ENCODE results near the gene FAM131C. TPM values are rescaled to one million over a fixed set of nuclear protein-coding genes. Genes with fewer than 3 reads are reported as not detected.
"Not testable (repeated sequence)": the region's sequence is repeated elsewhere in the genome, so short reads cannot be mapped to it uniquely, and the experiment has no call there.

The FAM131C gene
- total and polyA plus RNA-seq, 8 donors, result 0.35 to 0.37 TPM; not detected in 6

GRCh38 chr1:16110884-16111283 is 37.4 kb upstream of the FAM131C start:
- H3K9me3 ChIP-seq, result peaks cover 8 to 19% (median 15%) of the 10 kb centered on the region in 4 donors
- peak in 1 of 2 donors; percentile 1 for DNase-seq
- H3K4me1 ChIP-seq, result no peaks in the 10 kb centered on the region
- intact Hi-C loops (cut with DNase I; ENCODE audit: low total_unique reads), result no loop called here
- no peaks in the 10 kb centered on the region for H3K36me3 ChIP-seq
- no peaks in the 10 kb centered on the region for H3K27me3 ChIP-seq
- TF ChIP-seq EP300 (IDR thresholded peaks at IDR 0.05), result no peak
- no peak for TF ChIP-seq POLR2AphosphoS5 (IDR thresholded peaks at IDR 0.05)
- TF ChIP-seq POLR2A (IDR thresholded peaks at IDR 0.05), result no peak
- no peak overlapping the region for H3K27ac ChIP-seq
- WGBS, 5 donors, result 87 to 96% (median 90%) methylated on average over 4 to 7 of the region's 7 CpGs
- no peak overlapping the region for H3K4me3 ChIP-seq

DNA sequence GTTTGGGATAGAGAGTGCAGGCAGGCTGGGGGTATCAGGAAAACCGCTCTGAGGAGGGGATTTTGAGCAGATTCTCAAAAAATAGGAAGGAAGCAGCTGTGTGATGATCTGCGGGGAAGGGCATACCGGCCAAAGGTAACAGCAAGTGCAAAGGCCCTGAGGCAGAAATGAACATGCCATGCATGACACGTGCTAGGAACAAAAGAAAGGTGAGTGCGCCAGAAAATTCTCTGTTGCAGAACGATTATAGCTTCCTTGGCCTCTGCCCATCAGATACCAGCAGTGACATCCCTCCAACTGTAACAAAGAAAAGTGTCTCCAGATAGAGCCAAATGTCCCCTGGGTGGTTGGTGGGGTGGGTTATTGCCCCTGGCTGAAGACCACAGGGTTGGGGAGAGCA is 37.0 kb upstream of the FAM131C start:
- Histone ChIP-seq H3K4me1 (no peaks in the 10 kb centered on the region), H3K9me3 (peaks cover 8 to 19% (median 15%) of the 10 kb centered on the region in 4 donors), H3K27me3 (no peaks in the 10 kb centered on the region), H3K4me3 (no peak overlapping the region), H3K36me3 (no peaks in the 10 kb centered on the region), H3K27ac (no peak overlapping the region)
- DNase-seq, result no peak
- TF ChIP-seq POLR2AphosphoS5 (IDR thresholded peaks at IDR 0.05) (no peak), EP300 (IDR thresholded peaks at IDR 0.05) (no peak), POLR2A (IDR thresholded peaks at IDR 0.05) (no peak)
- TF ChIP-seq, protein P1, sequence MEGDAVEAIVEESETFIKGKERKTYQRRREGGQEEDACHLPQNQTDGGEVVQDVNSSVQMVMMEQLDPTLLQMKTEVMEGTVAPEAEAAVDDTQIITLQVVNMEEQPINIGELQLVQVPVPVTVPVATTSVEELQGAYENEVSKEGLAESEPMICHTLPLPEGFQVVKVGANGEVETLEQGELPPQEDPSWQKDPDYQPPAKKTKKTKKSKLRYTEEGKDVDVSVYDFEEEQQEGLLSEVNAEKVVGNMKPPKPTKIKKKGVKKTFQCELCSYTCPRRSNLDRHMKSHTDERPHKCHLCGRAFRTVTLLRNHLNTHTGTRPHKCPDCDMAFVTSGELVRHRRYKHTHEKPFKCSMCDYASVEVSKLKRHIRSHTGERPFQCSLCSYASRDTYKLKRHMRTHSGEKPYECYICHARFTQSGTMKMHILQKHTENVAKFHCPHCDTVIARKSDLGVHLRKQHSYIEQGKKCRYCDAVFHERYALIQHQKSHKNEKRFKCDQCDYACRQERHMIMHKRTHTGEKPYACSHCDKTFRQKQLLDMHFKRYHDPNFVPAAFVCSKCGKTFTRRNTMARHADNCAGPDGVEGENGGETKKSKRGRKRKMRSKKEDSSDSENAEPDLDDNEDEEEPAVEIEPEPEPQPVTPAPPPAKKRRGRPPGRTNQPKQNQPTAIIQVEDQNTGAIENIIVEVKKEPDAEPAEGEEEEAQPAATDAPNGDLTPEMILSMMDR (IDR thresholded peaks at IDR 0.05), result no peak
- intact Hi-C loops (cut with DNase I; ENCODE audit: low total_unique reads), result no loop called here
- WGBS, 5 donors, result 83 to 91% (median 90%) methylated on average over 6 of the region's 6 CpGs

- no peak for TF ChIP-seq POLR2AphosphoS5 (IDR thresholded peaks at IDR 0.05)
- TF ChIP-seq, protein P1 (IDR thresholded peaks at IDR 0.05), result no peak
- no peak for TF ChIP-seq POLR2A (IDR thresholded peaks at IDR 0.05)
- TF ChIP-seq EP300 (IDR thresholded peaks at IDR 0.05), result no peak
- Histone ChIP-seq H3K36me3 (no peaks in the 10 kb centered on the region), H3K27ac (no peak overlapping the region), H3K9me3 (peaks cover 8 to 19% (median 15%) of the 10 kb centered on the region in 4 donors), H3K4me1 (no peaks in the 10 kb centered on the region), H3K27me3 (no peaks in the 10 kb centered on the region), H3K4me3 (no peak overlapping the region)
- intact Hi-C loops (cut with DNase I; ENCODE audit: low total_unique reads), result no loop called here
- WGBS, 5 donors, result 60 to 90% (median 86%) methylated on average over 1 of the region's 1 CpG
- peak in 1 of 2 donors; percentile 1 for DNase-seq
These were observed 36.1 kb upstream of the FAM131C start for GRCh38 chr1:16109571-16109970.

DNA sequence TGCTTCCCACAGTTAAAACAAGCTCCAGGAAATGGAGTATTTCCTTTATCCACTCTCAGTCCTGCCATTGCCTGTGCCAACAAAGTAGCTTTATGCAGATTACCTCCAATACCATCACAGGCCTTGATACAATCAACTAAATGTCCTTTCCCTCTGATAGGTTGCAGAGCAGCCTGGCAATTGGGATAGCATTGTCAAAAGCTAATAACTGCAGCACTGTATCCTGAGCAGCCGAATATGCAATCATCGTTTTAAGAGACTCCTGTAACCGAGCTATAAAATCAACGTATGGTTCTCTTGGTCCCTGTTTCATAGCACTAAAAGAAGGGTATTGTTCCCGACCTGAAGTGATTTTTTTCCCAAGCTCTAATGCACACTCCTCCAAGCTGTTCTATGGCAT is 33.6 kb upstream of the FAM131C start:
- DNase-seq; H3K27me3 ChIP-seq; H3K27ac ChIP-seq; H3K4me3 ChIP-seq; H3K36me3 ChIP-seq; intact Hi-C loops (cut with DNase I; ENCODE audit: low total_unique reads); H3K4me1 ChIP-seq: not testable (repeated sequence)
- 65 to 73% (median 70%) methylated on average over 5 of the region's 5 CpGs for WGBS, 5 donors
- peaks cover 8 to 19% (median 15%) of the 10 kb centered on the region in 4 donors for H3K9me3 ChIP-seq

DNA sequence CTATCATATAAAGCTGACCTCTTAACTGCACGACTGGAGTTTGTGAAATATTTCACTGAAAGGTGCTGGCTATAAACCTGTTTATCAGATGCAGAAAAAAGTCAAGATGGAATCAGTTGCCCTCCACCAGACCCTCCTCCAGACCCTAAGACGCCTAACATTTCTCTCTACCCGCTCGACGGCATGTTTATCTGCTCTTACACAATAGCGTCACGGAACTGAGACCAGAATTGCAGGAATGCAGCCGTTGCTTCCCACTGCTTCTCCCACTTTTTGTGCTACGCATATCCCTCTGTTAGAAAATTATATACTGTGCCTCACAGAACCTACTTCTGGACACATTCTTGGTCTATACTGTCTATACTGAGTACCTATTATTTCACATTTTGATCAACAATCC is 28.2 kb upstream of the FAM131C start:
- Histone ChIP-seq H3K9me3 (no peaks in the 10 kb centered on the region), H3K27ac (no peak overlapping the region), H3K4me1 (no peaks in the 10 kb centered on the region), H3K4me3 (no peak overlapping the region), H3K27me3 (no peaks in the 10 kb centered on the region), H3K36me3 (no peaks in the 10 kb centered on the region)
- intact Hi-C loops (cut with DNase I; ENCODE audit: low total_unique reads), result no loop called here
- WGBS, 5 donors, result 53 to 75% (median 64%) methylated on average over 9 of the region's 9 CpGs
- DNase-seq, result peak in 1 of 2 donors; percentile 23
- TF ChIP-seq POLR2AphosphoS5 (IDR thresholded peaks at IDR 0.05) (no peak), POLR2A (IDR thresholded peaks at IDR 0.05) (no peak), EP300 (IDR thresholded peaks at IDR 0.05) (no peak)
- TF ChIP-seq, protein P1 (IDR thresholded peaks at IDR 0.05), result no peak

Data from stomach (tissue), 9 donors.